Fibroblast of the aortic adventitia (primary cell): Measurements from ENCODE around the gene HTRA1. TPM values are rescaled to one million over a fixed set of nuclear protein-coding genes. Genes with fewer than 3 reads are reported as not detected.

Experiments
- DNase-seq: peaks from one replicate; pipeline ENCODE4 v3.0.0-alpha.2; 2010; ENCODE audit warnings: low read depth
- H3K4me3 ChIP-seq: 2 replicates; pipeline ENCODE4 v1.5.1; 2011; ENCODE audit warnings: low read depth, mild to moderate bottlenecking, control low read depth, low read length, moderate library complexity
- CTCF ChIP-seq: IDR thresholded peaks from 2 replicates; pipeline ENCODE4 v1.5.1; 2011; ENCODE audit warnings: mild to moderate bottlenecking, low read length, control low read depth, inconsistent platforms; ENCODE audit not compliant: insufficient read depth
- total RNA-seq: library from RNA; depleted of rRNA; stranded (reverse); fragments of >200 nt; gene quantifications from 2 replicates; pipeline ENCODE4 v1.2.3, GENCODE V29; 2012; ENCODE audit warnings: low replicate concordance

HTRA1 gene
- total RNA-seq, 1 donor: 156 TPM

GRCh38 chr10:122530177-122530576, 68.8 kb downstream of the HTRA1 start:
- no peak for DNase-seq
- H3K4me3 ChIP-seq: no peak overlapping the region
- no peak for TF ChIP-seq CTCF

GRCh38 chr10:122531261-122531660, 69.9 kb downstream of the HTRA1 start:
- no peak overlapping the region for H3K4me3 ChIP-seq
- no peak for DNase-seq
- TF ChIP-seq CTCF: no peak

- TF ChIP-seq CTCF: no peak
- no peak overlapping the region for H3K4me3 ChIP-seq
- no peak for DNase-seq
These were observed 70.6 kb downstream of the HTRA1 start for GRCh38 chr10:122531939-122532338.

GRCh38 chr10:122532601-122533296, 71.4 kb downstream of the HTRA1 start:
- no peak for DNase-seq
- no peak overlapping the region for H3K4me3 ChIP-seq
- no peak for TF ChIP-seq CTCF

- H3K4me3 ChIP-seq: no peak overlapping the region
- no peak for DNase-seq
- no peak for TF ChIP-seq CTCF
These were observed 76.2 kb downstream of the HTRA1 start for GRCh38 chr10:122537545-122537944.

- TF ChIP-seq CTCF: no peak
- peak; percentile 75 for DNase-seq
- H3K4me3 ChIP-seq: no peak overlapping the region
These were observed 80.2 kb downstream of the HTRA1 start for GRCh38 chr10:122541541-122542002.
